MM.1S (cell line): ENCODE results near the gene RNF20.

ENCODE experiments used
- DNase-seq: peaks from one replicate; pipeline ENCODE4 v3.0.0-alpha.2; 2015
- H2AFZ ChIP-seq: fragments of 300-600 bp; sonication (generic); 2 replicates; pipeline ENCODE4 v1.6.0; 2016; ENCODE audit warnings: antibody characterized with exemption, low read length
- H3F3A ChIP-seq: fragments of 300-600 bp; sonication (generic); 2 replicates; pipeline ENCODE4 v1.6.1; 2016; ENCODE audit warnings: mild to moderate bottlenecking, antibody characterized with exemption, low read length, moderate library complexity, mixed read lengths; ENCODE audit not compliant: insufficient read depth
- H3K27ac ChIP-seq: fragments of 300-600 bp; sonication (generic); 2 replicates; pipeline ENCODE4 v1.5.1; 2016; ENCODE audit warnings: mild to moderate bottlenecking, low read length
- H3K27me3 ChIP-seq: fragments of 300-600 bp; sonication (generic); replicated peaks from 2 replicates; pipeline ENCODE4 v1.6.0; 2016; ENCODE audit warnings: low read length; ENCODE audit not compliant: insufficient read depth
- H3K36me3 ChIP-seq: fragments of 300-600 bp; sonication (generic); replicated peaks from 2 replicates; pipeline ENCODE4 v1.6.1; 2016; ENCODE audit warnings: mild to moderate bottlenecking, low read length, mixed read lengths; ENCODE audit not compliant: insufficient read depth
- H3K4me1 ChIP-seq: fragments of 300-600 bp; sonication (generic); 2 replicates; pipeline ENCODE4 v1.6.1; 2016; ENCODE audit warnings: low read length, mixed read lengths
- H3K4me2 ChIP-seq: fragments of 300-600 bp; sonication (generic); 2 replicates; pipeline ENCODE4 v1.6.0; 2016; ENCODE audit warnings: low read depth, low read length
- H3K4me3 ChIP-seq: fragments of 300-600 bp; sonication (generic); 2 replicates; pipeline ENCODE4 v1.5.1; 2016; ENCODE audit warnings: low read length, mixed read lengths
- H3K79me2 ChIP-seq: fragments of 300-600 bp; sonication (generic); 2 replicates; pipeline ENCODE4 v1.6.1; 2016; ENCODE audit warnings: mixed run types, low read length, mixed read lengths
- H3K9ac ChIP-seq: fragments of 300-600 bp; sonication (generic); 2 replicates; pipeline ENCODE4 v1.6.1; 2016; ENCODE audit warnings: low read length, mixed read lengths
- H3K9me2 ChIP-seq: fragments of 300-600 bp; sonication (generic); replicated peaks from 2 replicates; pipeline ENCODE4 v1.6.1; 2016; ENCODE audit warnings: mild to moderate bottlenecking, low read length, mixed read lengths; ENCODE audit not compliant: insufficient read depth
- H3K9me3 ChIP-seq: fragments of 300-600 bp; sonication (generic); replicated peaks from 2 replicates; pipeline ENCODE4 v1.6.1; 2016; ENCODE audit warnings: mild to moderate bottlenecking, low read length, mixed read lengths; ENCODE audit not compliant: insufficient read depth
- H4K20me1 ChIP-seq: fragments of 300-600 bp; sonication (generic); 2 replicates; pipeline ENCODE4 v1.6.1; 2016; ENCODE audit warnings: mild to moderate bottlenecking, low read length, moderate library complexity, mixed read lengths; ENCODE audit not compliant: insufficient read depth
- CTCF ChIP-seq: fragments of 300-600 bp; sonication (generic); IDR thresholded peaks from 2 replicates; pipeline ENCODE4 v1.5.1; 2016; ENCODE audit warnings: antibody characterized with exemption, low read length, mixed read lengths
- EZH2 ChIP-seq: fragments of 300-600 bp; sonication (generic); optimal IDR thresholded peaks from 2 replicates; pipeline ENCODE3; 2017; ENCODE audit warnings: low read depth, mild to moderate bottlenecking, antibody characterized with exemption, low read length, mixed read lengths
- EZH2phosphoT487 ChIP-seq: fragments of 300-600 bp; sonication (generic); IDR thresholded peaks from 2 replicates; pipeline ENCODE4 v1.6.1; 2018; ENCODE audit warnings: antibody characterized with exemption, low read length

RNF20 gene

GRCh38 chr9:101601904-101602765 lies 68.5 kb downstream of the RNF20 start:
- H3K27me3 ChIP-seq, result no peaks in the 10 kb centered on the region
- no peaks in the 10 kb centered on the region for H3K9me3 ChIP-seq
- H3K9me2 ChIP-seq, result no peaks in the 10 kb centered on the region
- no peaks in the 10 kb centered on the region for H3K36me3 ChIP-seq
- H3K79me2 ChIP-seq, result no peaks in the 10 kb centered on the region
- H3K4me2 ChIP-seq, result 0 out of 2 replicates have a peak overlapping the region, but pooled peaks have one; percentile 18
- H3F3A ChIP-seq, result no peaks in the 10 kb centered on the region
- no peaks in the 10 kb centered on the region for H3K4me1 ChIP-seq
- DNase-seq, result peak; percentile 43
- H3K9ac ChIP-seq, result no peak overlapping the region
- no peak overlapping the region for H3K4me3 ChIP-seq
- peak; percentile 64 for TF ChIP-seq CTCF
- no peak for TF ChIP-seq EZH2phosphoT487
- H4K20me1 ChIP-seq, result no peaks in the 10 kb centered on the region
- peak overlapping the region; percentile 25; the same call in 1 of the 2 replicates for H2AFZ ChIP-seq
- H3K27ac ChIP-seq, result no peak overlapping the region

GRCh38 chr9:101604296-101604695 lies 70.6 kb downstream of the RNF20 start:
- no peaks in the 10 kb centered on the region for H3K9me2 ChIP-seq
- H3K4me1 ChIP-seq, result no peaks in the 10 kb centered on the region
- H3K27ac ChIP-seq, result no peak overlapping the region
- H3K4me2 ChIP-seq, result no peak overlapping the region
- no peaks in the 10 kb centered on the region for H3F3A ChIP-seq
- TF ChIP-seq EZH2phosphoT487 (no peak), CTCF (no peak), EZH2 (no peak)
- no peaks in the 10 kb centered on the region for H3K27me3 ChIP-seq
- H3K36me3 ChIP-seq, result no peaks in the 10 kb centered on the region
- H4K20me1 ChIP-seq, result no peaks in the 10 kb centered on the region
- DNase-seq, result no peak
- H3K9ac ChIP-seq, result no peak overlapping the region
- no peaks in the 10 kb centered on the region for H3K79me2 ChIP-seq
- no peaks in the 10 kb centered on the region for H3K9me3 ChIP-seq
- H2AFZ ChIP-seq, result no peak overlapping the region
- no peak overlapping the region for H3K4me3 ChIP-seq

GRCh38 chr9:101605547-101605946 lies 71.9 kb downstream of the RNF20 start:
- no peak for DNase-seq
- no peaks in the 10 kb centered on the region for H3F3A ChIP-seq
- H3K79me2 ChIP-seq, result no peaks in the 10 kb centered on the region

More at GRCh38 chr9:101605547-101605946, 71.9 kb downstream of the RNF20 start:
- Histone ChIP-seq H3K27ac (no peak overlapping the region), H3K4me2 (no peak overlapping the region), H3K9ac (no peak overlapping the region), H2AFZ (no peak overlapping the region), H3K9me2 (no peaks in the 10 kb centered on the region), H3K27me3 (no peaks in the 10 kb centered on the region), H3K4me3 (no peak overlapping the region), H3K36me3 (no peaks in the 10 kb centered on the region), H3K9me3 (no peaks in the 10 kb centered on the region), H3K4me1 (no peaks in the 10 kb centered on the region), H4K20me1 (no peaks in the 10 kb centered on the region)
- TF ChIP-seq EZH2 (no peak), CTCF (no peak), EZH2phosphoT487 (no peak)
